Caki2 (cell line): Measurements from ENCODE around the gene KLHL15. TPM values are rescaled to one million over a fixed set of nuclear protein-coding genes. Genes with fewer than 3 reads are reported as not detected.
A peak's percentile ranks its signal among the peaks of the same experiment; 100 is the strongest.
"Not testable (repeated sequence)": the region's sequence is repeated elsewhere in the genome, so short reads cannot be mapped to it uniquely, and the experiment has no call there.

Experiments used
- DNase-seq: peaks from one replicate; pipeline ENCODE4 v3.0.0-alpha.2; 2015; ENCODE audit warnings: low read depth
- in situ Hi-C: cut with HindIII; loops from 2 replicates; pipeline ENCODE4 v1.10.0; 2016; ENCODE audit warnings: low sequenced_read_pairs, low pct_unique_long_range_greater_than_20kb, mixed read lengths
- total RNA-seq: library from RNA; depleted of rRNA; stranded (reverse); fragments of >200 nt; shearing (Covaris generic); gene quantifications from 2 replicates; pipeline ENCODE4 v1.2.3, GENCODE V29; 2014; ENCODE audit warnings: low replicate concordance; rRNA removed

KLHL15 gene, protein sequence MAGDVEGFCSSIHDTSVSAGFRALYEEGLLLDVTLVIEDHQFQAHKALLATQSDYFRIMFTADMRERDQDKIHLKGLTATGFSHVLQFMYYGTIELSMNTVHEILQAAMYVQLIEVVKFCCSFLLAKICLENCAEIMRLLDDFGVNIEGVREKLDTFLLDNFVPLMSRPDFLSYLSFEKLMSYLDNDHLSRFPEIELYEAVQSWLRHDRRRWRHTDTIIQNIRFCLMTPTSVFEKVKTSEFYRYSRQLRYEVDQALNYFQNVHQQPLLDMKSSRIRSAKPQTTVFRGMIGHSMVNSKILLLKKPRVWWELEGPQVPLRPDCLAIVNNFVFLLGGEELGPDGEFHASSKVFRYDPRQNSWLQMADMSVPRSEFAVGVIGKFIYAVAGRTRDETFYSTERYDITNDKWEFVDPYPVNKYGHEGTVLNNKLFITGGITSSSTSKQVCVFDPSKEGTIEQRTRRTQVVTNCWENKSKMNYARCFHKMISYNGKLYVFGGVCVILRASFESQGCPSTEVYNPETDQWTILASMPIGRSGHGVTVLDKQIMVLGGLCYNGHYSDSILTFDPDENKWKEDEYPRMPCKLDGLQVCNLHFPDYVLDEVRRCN
- 4.2 and 6.1 TPM in 2 replicates for total RNA-seq

DNA sequence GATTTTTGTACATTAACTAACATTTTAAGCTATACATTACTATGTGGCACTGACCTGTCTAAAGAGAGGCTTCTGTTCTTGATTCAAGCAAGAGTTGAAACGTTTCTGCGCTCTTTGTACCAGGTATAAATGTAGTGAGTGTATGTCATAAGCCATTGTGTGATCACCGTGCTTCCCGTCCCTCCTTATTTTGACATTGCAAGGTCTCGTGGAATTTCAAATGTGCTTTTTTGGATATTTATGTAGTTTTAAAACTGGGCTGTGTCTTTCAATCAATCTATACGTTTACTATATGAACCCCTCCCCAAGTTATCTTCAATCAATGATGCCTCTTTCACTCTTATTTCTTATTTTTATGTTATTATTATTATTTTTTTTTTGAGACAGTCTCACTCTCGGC lies at the start of gene KLHL15:
Gene KLHL15, minus strand, starts transcription at position 101 of the 400 bp plus-strand sequence. CDS start 20,493 bp downstream, outside the sequence.
- in situ Hi-C loops: no loop called here
- DNase-seq: no peak

DNA sequence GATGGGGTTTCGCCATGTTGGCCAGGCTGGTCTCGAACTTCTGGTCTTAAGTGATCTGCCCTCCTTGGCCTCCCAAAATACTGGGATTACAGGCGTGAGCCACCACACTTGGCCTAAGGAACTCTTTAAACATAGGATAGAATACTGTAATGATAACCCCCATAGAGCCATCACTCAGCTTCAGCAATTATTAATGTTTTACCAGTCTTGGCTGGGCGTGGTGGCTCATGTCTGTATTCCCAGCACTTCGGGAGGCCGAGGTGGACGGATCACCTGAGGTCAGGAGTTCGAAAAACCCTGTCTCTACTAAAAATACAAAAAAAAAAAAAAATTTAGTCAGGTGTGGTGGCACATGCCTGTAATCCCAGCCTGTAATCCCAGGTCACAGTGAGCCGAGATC lies 42.9 kb upstream of the KLHL15 start:
- in situ Hi-C loops: no loop called here
- no peak for DNase-seq

DNA sequence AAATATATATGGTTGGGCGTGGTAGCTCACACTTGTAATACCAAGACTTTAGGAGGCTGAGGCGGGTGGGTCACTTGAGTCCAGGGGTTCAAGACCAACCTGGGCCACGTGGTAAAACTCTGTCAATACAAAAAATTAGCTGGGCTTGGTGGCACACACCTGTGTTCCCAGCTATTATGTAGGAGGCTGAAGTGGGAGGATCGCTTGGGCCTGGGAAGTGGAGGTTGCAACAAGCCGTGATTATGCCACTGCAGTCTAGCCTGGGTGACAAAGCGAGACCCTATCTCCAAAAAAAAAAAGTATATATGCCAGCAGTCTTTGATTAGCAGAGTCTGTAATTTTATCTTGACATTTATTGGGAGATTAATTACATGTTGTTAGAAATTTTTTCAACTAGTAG lies 36.5 kb upstream of the KLHL15 start:
- no peak for DNase-seq
- in situ Hi-C loops: no loop called here

DNA sequence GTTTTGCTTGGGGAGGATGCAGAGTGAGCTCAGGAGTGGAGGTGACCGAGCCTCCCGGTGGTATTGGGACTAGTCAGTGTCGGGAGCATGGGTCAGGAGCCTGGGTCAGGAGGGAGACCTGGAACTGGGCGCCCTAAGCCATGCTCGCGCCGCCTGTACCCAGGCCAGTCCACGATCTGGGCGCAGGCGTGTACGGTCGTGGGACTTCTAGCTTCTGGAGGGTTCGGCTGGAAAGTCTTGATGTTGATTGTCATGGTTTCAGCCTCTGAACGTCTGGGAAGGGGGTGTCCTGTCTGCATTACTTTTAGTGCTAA lies 28.0 kb upstream of the KLHL15 start:
- no peak for DNase-seq
- in situ Hi-C loops: no loop called here

DNA sequence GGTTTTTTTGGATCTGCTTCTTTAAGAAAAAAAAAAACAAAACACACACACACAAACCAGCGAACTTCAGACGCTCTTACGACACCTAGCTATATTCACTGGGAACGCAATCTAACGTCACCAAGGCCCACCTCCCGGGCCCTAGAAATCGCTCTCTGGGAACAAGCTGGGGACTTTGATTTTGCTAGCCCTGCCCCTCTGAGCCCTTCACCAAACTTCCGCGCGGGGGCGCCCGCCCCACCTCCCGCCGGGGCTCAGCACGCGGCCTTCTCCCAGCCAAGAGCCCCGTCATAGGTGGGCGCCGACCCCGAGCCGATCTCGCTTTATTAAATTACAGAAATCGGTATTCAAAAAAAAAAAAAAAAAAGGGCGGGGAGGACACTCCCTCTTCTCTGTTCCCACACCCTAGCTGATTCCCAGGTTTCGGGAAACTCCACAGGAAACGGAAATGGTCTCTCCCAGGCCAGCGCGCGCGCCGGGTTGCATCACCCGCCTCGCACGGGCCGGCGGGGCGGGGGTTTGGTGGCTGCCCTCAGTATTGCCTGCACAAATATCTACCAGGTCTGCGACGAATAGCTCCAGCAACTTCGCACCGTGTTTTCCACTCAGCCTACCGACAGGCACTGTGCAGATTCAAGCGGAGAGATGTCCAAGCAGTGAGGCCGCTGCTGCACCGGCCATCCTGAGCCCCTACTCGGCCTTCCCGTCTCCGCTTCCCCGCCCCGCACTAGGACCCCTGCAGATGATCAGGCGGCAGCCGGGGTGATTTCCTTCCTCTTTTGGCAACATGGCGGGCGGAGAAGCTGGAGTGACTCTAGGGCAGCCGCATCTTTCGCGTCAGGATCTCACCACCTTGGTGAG lies 27.4 kb upstream of the KLHL15 start, which contains the start of gene EIF2S3:
Gene EIF2S3, plus strand, starts transcription at position 775 of the 861 bp plus-strand sequence. Its CDS starts 13 bp downstream, at position 788.
- peak; percentile 95 for DNase-seq
- in situ Hi-C loops: no loop called here

DNA sequence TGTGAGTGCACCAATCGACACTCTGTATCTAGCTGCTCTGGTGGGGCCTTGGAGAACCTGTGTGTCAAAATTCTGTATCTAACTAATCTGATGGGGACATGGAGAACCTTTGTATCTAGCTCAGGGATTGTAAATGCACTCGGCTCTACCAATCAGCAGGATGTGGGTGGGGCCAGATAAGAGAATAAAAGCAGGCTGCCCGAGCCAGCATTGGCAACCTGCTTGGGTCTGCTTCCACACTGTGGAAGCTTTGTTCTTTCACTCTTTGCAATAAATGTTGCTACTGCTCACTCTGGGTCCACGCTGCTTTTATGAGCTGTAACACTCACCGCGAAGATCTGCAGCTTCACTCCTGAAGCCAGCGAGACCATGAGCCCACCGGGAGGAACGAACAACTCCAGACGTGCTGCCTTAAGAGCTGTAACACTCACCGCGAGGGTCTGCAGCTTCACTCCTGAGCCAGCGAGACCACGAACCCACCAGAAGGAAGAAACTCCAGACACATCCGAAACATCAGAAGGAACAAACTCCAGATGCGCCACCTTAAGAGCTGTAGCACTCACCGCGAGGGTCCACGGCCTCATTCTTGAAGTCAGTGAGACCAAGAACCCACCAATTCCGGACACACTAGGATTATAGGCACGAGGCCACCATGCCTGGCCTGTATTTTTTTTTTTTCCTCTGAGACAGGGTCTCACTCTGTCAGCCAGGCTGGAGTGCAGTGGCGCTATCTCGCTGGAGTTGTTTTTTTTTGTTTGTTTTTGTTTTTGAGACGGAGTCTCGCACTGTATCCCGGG lies 23.7 kb upstream of the KLHL15 start:
- in situ Hi-C loops, DNase-seq: not testable (repeated sequence)

DNA sequence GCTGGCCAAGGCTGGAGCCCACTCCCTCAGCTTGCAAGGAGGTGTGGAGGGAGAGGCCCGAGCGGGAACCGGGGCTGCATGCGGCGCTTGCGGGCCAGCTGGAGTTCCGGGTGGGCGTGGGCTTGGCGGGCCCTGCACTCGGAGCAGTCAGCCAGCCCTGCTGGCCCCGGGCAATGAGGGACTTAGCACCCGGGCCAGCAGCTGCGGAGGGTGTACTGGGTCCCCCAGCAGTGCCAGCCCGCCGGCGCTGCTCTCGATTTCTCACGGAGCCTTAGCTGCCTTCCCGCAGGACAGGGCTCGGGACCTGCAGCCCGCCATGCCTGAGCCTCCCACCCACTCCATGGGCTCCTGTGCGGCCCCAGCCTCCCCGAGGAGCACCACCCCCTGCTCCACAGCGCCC lies 22.7 kb upstream of the KLHL15 start:
- in situ Hi-C loops, DNase-seq: not testable (repeated sequence)

DNA sequence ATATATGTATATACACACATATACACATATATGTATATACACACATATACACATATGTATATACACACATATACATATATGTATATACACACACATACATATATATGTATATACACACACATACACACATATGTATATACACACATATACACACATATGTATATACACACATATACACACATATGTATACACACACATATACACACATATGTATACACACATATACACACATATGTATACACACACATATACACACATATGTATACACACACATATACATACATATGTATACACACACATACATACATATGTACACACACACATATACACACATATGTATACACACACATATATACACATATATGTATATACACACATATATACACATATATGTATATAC lies 19.1 kb upstream of the KLHL15 start:
- DNase-seq, in situ Hi-C loops: not testable (repeated sequence)

DNA sequence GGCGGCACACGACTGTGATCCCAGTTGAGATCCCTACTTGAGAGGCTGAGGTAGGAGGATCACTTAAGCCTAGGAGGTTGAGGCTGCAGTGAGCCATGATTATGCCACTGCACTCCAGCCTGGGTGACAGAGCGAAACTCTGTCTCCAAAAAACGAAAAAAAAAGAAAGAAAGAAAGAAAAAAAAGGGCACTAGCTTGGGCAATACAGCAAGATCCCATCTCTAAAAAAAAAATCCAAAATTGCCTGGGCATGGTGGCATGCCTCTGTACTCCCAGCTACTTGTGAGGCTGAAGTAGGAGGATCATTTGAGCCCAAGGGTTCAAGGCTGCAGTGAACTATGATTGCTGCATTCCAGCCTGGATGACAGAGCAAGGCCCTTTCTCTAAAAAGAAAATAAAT lies 10.7 kb upstream of the KLHL15 start:
- in situ Hi-C loops: no loop called here
- DNase-seq: no peak

DNA sequence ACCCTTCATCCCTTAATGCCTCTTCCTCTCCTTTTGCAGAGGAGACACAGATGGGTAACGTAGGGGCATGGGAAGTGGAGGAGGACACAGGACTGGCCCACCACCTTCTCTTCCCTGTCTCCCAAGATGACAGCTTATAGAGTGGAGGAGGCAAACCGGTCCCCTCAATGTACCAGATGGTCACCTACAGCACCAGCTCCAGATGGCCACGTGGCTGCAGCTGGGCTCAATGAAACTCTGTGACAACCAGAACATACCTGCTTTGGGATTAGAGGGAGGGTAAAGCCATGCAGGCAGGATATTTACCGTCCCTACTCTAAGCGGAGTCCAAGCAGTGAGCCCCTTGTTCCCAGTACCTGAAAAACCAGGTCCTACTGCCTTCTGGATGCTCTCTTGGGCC lies 7.5 kb upstream of the KLHL15 start:
- in situ Hi-C loops: no loop called here
- DNase-seq: no peak

DNA sequence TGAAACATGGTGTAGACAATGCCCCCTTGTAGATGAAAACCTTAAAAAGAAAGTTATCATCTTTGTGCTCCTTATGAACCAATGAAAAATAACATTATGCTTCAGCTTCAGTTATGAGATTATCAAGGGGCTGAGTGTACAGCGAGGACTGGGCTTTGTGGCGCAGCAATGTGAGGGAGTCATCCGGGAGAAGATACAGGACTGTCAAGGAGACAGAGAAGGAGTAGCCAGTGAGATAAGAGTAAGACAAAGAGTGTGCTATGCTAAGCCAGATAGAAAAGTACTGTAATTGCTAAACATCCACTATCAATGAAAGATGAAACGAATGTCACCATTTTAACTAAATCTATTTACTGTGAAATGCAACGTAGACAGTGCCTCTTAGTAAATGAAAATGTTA lies 3.6 kb upstream of the KLHL15 start:
- in situ Hi-C loops: no loop called here
- DNase-seq: no peak

DNA sequence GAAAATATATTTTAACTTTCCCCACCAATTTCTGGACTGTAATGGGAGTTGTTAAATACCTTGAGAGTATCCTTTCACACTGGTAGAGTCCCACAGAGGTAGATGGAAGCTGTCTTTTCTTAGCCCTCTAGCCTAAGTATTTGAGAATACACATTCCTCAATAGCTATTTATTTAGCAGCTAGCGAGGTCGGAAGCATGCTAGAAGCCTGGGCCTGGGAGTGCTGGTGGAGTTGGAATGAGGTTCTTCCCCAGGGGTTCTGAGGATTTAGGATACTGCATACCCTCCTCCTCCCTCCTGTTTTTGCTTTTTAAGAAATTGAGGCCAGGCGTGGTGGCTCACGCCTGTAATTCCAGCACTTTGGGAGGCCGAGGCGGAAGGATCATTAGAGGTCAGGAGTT lies 999 bp upstream of the KLHL15 start:
- in situ Hi-C loops: no loop called here
- no peak for DNase-seq

DNA sequence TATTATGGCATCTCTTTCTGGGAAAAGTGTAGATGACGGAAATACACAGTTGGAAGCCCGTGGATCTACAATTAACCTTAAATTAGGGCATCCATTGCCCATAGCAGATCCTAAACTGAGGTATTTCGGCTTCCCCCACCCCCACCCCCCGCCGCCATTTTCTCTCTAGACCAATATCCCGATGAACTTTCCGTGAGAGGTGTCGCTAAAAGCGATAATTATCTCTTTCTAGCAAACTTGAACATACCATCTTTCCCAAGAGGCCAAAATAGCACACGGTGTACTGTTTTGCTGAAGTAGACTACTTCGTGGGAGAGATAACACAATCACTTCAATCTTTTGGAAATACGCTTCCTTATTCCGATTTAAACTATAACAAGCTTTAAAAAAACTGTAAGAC lies 554 bp downstream of the KLHL15 start:
- DNase-seq: peak; percentile 18
- in situ Hi-C loops: no loop called here

DNA sequence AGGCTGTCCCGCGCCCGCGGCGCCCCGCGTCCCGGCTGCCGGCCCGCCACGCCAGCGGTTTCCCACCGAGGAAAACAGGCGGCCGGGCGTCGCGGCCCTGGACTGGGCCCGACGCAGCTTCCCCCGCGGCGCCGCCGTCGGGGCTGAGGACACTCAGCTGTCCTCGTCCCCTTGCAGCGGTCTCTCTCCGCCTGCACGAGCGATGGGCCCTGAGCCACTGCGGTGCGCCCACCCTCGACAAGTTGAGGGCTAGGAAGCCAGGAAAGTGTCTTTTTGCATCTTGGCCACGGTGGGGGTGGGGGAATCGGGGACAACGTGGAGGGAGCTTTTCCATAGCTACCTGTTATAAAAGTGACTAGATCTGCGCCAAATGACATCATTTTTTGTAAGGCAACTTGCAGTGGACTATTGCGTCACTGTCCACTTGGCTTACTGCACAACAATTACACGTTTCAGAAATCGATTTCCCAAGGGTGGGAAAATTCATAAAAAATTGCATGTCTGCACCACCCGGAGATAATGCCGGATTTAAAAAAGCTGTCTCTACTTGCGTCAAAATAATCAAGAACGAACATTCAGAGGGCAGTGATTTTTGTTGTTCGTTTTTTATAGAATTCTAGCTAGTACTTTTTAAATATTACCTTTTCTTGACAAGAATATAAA lies 1.1 kb downstream of the KLHL15 start:
- in situ Hi-C loops: no loop called here
- DNase-seq: peak; percentile 49

DNA sequence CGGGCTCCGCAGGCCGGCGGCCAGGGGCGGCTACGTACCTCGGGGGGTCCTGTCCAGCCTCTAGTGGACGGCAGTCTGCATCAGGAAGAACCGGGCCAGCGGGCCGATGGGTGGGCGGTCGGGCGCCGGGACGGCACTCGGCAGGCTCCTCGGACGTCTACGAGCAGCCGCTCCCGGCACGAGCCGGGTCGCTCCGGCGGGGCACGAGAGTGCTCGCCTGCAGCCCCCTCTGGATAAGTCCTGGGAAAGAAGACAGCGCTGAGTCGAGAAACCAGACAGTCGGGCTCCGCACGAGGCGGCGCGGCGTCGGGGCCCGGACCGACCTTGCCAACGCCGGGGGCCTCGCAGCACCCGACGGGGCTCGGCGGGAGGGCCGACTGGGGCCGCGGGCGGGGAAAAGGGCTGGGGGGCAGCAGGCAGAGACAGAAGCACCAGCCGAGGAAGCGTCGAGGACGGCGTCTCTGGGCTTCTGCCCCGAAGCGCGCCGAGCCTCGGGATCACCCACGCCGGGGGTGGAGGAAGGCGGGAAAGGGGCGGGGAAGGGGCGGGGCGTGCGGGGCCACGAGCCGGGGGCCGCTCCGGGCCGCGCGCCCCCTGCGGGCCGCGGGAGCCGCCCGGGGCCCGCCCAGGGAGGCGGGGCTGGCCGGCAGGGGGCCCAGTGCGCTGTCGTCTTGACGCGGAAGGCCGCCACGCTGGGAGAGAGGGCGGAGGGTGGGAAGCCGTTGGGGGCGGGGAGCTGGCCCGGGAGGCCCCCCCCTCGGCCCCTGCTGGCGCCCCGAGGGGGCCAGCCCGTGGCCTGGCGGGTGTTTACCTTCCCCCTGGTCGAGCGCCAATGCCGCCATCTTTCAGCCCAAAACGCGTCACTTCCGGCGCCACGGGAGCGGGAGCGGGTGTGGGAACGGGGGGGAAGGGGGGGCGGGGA lies 1.9 kb downstream of the KLHL15 start:
- peak; percentile 84 for DNase-seq
- in situ Hi-C loops: no loop called here

DNA sequence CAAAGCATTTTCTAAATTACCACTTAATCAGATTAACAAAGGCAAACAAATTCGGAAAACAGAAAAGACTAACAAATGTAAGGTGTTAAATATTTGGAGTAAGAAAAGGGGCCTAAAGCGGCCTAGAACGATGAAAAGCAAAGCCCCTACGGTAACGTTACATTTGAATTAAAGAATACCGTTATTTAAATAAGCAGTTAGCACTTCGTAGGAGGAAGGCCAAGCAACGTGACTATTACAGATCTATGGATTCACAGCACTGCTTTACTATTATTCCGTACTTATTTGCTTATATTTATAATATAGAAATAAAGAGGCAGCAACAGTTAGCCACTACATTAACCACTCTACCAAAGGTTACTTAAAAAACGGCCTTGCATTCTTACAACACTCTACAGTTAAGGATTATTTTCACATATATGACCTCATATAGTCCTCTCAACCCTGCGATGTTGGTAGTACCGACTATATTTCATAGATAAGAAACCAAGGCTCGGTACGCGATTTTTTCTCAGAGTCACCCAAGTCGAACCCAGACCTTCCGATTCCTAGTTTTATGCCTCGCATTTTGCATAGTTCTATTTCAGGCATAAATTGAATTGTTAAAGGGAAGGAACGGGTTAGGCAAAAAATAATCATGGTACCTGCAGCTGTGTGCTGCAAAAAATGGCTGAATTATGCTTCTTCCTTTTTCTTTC lies 2.9 kb downstream of the KLHL15 start:
- in situ Hi-C loops: no loop called here

More for the DNA sequence above, 2.9 kb downstream of the KLHL15 start:
- DNase-seq: no peak
